Activated T-cell treated with anti-CD3 and anti-CD28 coated beads, Interleukin-2, amount 50 U/mL, for 4 hours (primary cell): ENCODE data around the gene ARHGAP27. TPM values are rescaled to one million over a fixed set of nuclear protein-coding genes. Genes with fewer than 3 reads are reported as not detected.

Experiments used
- ATAC-seq, 2 donors: fragments of 200-7000 bp; cut with Tn5 transposase; one replicate each; pipeline ENCODE4 v1.10.0; 2021
- DNase-seq: peaks from one replicate; pipeline ENCODE4 v3.0.0-alpha.2; 2020
- H3K27me3 Mint-ChIP-seq: one replicate; pipeline ENCODE4 v1.8.0; 2021; ENCODE audit warnings: low read depth, mixed read lengths
- H3K36me3 Mint-ChIP-seq: one replicate; pipeline ENCODE4 v1.8.0; 2022; ENCODE audit warnings: mixed read lengths; ENCODE audit not compliant: insufficient read depth
- H3K4me1 Mint-ChIP-seq: one replicate; pipeline ENCODE4 v1.8.0; 2021; ENCODE audit warnings: low read depth, mixed read lengths
- H3K4me3 Mint-ChIP-seq: one replicate; pipeline ENCODE4 v1.8.0; 2021; ENCODE audit warnings: mild to moderate bottlenecking, moderate library complexity, mixed read lengths
- H3K9me3 Mint-ChIP-seq: one replicate; pipeline ENCODE4 v1.8.0; 2021; ENCODE audit warnings: mixed read lengths
- total RNA-seq, 3 donors: library from RNA; stranded (reverse); gene quantifications; one replicate each; pipeline ENCODE4 v1.2.1, GENCODE V29; 2021

ARHGAP27 gene
- total RNA-seq, 3 donors from 2014 or later = 39.8 to 46.0 (median 44.2) TPM

GRCh38 chr17:45395569-45396415, 36.9 kb downstream of the ARHGAP27 start:
- peaks cover 21% of the 10 kb centered on the region for H3K36me3 Mint-ChIP-seq
- no peaks in the 10 kb centered on the region for H3K4me1 Mint-ChIP-seq
- H3K4me3 Mint-ChIP-seq = no peak overlapping the region
- DNase-seq (no peak), ATAC-seq (no peak)
- H3K27me3 Mint-ChIP-seq = no peaks in the 10 kb centered on the region
- H3K9me3 Mint-ChIP-seq = no peaks in the 10 kb centered on the region

- Mint-ChIP-seq H3K4me3 (no peak overlapping the region), H3K27me3 (no peaks in the 10 kb centered on the region), H3K36me3 (peaks cover 19% of the 10 kb centered on the region), H3K9me3 (no peaks in the 10 kb centered on the region), H3K4me1 (no peaks in the 10 kb centered on the region)
- DNase-seq (peak; percentile 35), ATAC-seq (peak; percentile 46 to 55)
Measured at GRCh38 chr17:45394913-45395568, 37.6 kb downstream of the ARHGAP27 start.

DNA sequence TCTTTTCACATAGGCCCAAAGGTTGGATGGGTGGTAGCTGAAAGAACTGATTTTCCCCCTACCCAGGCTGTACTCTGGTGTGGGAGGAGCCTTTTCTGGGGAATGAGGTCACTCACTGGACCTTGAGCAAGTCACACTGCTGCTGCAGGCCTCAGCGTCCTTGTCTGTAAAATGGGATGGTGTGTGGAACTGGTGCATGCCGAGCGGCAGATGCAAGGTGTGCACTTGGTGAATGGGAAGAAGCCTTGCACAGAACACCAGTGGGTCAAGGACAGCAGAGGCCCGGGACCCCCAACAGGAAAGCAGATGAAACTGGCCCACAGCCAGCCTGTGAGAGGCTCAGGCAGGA, 38.1 kb downstream of the ARHGAP27 start:
- Mint-ChIP-seq H3K4me3 (no peak overlapping the region), H3K9me3 (no peaks in the 10 kb centered on the region), H3K27me3 (no peaks in the 10 kb centered on the region), H3K4me1 (no peaks in the 10 kb centered on the region), H3K36me3 (peaks cover 19% of the 10 kb centered on the region)
- ATAC-seq (no peak), DNase-seq (no peak)

- Mint-ChIP-seq H3K4me1 (no peaks in the 10 kb centered on the region), H3K4me3 (no peak overlapping the region), H3K36me3 (peaks cover 15% of the 10 kb centered on the region), H3K27me3 (no peaks in the 10 kb centered on the region), H3K9me3 (no peaks in the 10 kb centered on the region)
- no peak for DNase-seq
- no peak for ATAC-seq
Measured at GRCh38 chr17:45394091-45394490, 38.6 kb downstream of the ARHGAP27 start.

DNA sequence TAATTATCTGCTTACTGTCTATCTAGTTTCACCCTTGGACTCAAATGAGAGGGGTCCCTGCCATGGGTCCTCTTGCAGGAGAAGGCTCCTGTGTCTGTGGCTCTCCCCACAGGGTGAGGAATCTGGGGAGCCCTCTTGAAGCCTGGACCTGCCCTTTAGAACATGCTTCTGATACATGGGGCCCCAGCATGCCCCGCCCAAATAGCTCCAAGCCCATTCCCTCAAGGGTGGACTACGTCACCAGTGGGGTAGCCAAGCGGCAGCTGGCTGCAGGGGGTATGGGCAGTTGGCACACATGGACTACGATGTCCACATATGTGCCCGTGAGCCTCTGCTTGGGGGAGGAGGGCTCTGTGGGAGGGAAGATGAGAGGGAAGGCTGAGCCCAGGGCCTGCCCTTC, 39.3 kb downstream of the ARHGAP27 start:
- Mint-ChIP-seq H3K36me3 (peaks cover 10% of the 10 kb centered on the region), H3K4me3 (no peak overlapping the region), H3K27me3 (peaks cover 3% of the 10 kb centered on the region), H3K4me1 (peaks cover 5% of the 10 kb centered on the region), H3K9me3 (no peaks in the 10 kb centered on the region)
- no peak for DNase-seq
- ATAC-seq = no peak

- Mint-ChIP-seq H3K36me3 (peaks cover 2% of the 10 kb centered on the region), H3K4me3 (no peak overlapping the region)
- no peak for ATAC-seq
Measured at GRCh38 chr17:45391918-45392317, 40.8 kb downstream of the ARHGAP27 start.

GRCh38 chr17:45391291-45391690, 41.4 kb downstream of the ARHGAP27 start:
- no peaks in the 10 kb centered on the region for H3K36me3 Mint-ChIP-seq
- no peak for ATAC-seq

More at GRCh38 chr17:45391918-45392317, 40.8 kb downstream of the ARHGAP27 start:
- no peak for DNase-seq
- H3K4me1 Mint-ChIP-seq = peaks cover 5% of the 10 kb centered on the region
- no peaks in the 10 kb centered on the region for H3K9me3 Mint-ChIP-seq
- peaks cover 10% of the 10 kb centered on the region for H3K27me3 Mint-ChIP-seq

DNA sequence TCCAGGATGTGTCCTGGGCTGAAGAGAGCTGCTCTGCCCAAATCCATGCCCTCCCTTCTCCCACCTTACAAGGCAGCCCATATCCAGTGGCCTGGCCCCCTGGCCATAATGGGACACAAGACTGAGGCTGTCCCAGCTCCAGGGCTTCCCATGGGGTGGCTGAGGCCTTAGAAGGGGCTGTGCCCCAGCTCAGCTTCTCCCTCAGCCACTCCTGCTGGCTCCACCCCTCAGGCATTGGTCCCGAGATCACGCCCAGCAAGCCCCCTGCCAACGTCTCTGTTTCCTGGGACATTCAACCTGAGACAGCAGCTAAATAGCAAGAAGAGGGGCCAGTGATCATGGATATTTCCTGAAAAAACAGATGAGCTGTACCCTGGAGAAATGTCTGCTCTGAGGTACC, 43.3 kb downstream of the ARHGAP27 start:
- Mint-ChIP-seq H3K4me1 (peaks cover 8% of the 10 kb centered on the region), H3K4me3 (no peak overlapping the region), H3K36me3 (no peaks in the 10 kb centered on the region), H3K9me3 (no peaks in the 10 kb centered on the region), H3K27me3 (peaks cover 10% of the 10 kb centered on the region)
- ATAC-seq (no peak), DNase-seq (no peak)

More at GRCh38 chr17:45391291-45391690, 41.4 kb downstream of the ARHGAP27 start:
- peaks cover 10% of the 10 kb centered on the region for H3K27me3 Mint-ChIP-seq
- H3K9me3 Mint-ChIP-seq = no peaks in the 10 kb centered on the region
- DNase-seq = no peak
- H3K4me1 Mint-ChIP-seq = peaks cover 5% of the 10 kb centered on the region
- no peak overlapping the region for H3K4me3 Mint-ChIP-seq

DNA sequence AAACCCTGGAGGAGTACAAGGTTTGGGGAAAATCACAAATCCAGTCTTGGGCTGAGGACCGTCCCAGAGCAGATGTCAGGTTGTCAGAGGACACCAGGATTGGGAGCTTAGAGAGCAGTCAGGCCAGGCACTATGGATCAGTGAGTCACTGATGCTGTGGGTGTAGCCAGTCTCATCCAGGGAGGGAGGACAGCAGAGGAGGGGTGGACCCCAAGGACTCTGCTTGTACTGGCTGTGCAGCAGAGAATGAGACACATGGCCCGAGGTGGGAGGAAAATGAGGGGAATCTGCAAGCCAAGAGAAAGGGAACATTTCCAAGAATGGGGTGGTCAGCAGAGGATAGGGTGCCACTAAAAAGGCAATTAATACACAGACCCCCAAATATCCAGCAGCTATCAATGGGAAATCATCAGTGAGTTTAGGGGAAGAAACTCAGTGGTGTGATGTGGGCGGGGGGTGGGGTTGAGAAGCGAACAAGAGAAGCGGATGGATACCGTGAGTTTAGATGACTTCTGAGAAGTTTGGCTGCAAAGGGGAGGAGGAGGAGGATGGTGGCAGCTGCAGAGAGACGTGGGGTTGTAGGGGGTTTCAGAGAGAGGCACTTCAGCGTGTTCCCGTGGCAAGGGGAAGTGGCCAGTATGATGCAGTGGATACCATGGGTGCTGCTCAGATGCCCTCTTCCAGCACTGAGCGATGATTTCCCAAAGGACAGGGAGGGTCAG, 43.9 kb downstream of the ARHGAP27 start:
- Mint-ChIP-seq H3K27me3 (peaks cover 14% of the 10 kb centered on the region), H3K36me3 (no peaks in the 10 kb centered on the region), H3K4me3 (no peak overlapping the region), H3K9me3 (no peaks in the 10 kb centered on the region), H3K4me1 (peaks cover 8% of the 10 kb centered on the region)
- ATAC-seq = no peak
- no peak for DNase-seq

DNA sequence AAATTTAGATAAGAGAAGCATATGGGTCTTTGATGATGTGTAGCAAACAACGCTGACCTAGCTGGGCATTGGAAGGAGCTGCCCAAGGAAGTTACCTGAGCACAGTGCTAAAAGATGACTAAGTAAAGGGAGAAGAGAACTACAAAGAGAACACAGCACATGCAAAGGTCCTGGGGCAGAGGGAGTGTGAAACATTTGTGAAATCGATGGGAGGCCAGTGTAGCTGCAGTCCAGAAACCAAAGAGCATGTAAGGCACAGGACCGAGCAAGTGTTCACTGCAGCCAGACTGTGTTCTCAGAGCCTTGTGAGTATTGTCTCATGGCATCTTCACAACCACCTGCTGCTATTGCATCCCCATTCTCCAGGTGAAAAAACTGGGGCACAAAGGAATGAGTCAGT, 44.9 kb downstream of the ARHGAP27 start:
- ATAC-seq (no peak), DNase-seq (no peak)
- Mint-ChIP-seq H3K4me3 (no peak overlapping the region), H3K36me3 (no peaks in the 10 kb centered on the region), H3K9me3 (no peaks in the 10 kb centered on the region), H3K27me3 (peaks cover 14% of the 10 kb centered on the region), H3K4me1 (peaks cover 8% of the 10 kb centered on the region)

DNA sequence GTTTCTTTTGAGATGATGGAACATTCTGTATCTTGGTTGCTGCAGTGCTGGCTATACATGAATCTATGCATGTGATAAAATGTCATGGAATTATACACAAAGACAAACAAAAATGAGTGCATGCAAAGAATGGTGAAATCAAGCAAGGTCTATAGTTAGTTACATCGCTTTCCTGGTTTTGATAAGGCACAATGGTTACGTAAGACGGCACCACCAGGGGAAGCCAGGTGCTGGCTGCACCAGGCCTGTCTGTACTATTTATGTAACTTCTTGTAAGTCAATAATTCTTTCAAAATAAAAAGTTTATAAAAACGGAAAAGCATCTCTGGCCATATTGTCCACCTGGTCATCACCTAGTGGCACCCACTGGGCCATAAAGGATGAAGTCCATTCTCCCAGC, 46.5 kb downstream of the ARHGAP27 start:
- DNase-seq (no peak), ATAC-seq (no peak)
- Mint-ChIP-seq H3K4me1 (peaks cover 8% of the 10 kb centered on the region), H3K4me3 (no peak overlapping the region), H3K9me3 (no peaks in the 10 kb centered on the region), H3K36me3 (no peaks in the 10 kb centered on the region), H3K27me3 (peaks cover 14% of the 10 kb centered on the region)

DNA sequence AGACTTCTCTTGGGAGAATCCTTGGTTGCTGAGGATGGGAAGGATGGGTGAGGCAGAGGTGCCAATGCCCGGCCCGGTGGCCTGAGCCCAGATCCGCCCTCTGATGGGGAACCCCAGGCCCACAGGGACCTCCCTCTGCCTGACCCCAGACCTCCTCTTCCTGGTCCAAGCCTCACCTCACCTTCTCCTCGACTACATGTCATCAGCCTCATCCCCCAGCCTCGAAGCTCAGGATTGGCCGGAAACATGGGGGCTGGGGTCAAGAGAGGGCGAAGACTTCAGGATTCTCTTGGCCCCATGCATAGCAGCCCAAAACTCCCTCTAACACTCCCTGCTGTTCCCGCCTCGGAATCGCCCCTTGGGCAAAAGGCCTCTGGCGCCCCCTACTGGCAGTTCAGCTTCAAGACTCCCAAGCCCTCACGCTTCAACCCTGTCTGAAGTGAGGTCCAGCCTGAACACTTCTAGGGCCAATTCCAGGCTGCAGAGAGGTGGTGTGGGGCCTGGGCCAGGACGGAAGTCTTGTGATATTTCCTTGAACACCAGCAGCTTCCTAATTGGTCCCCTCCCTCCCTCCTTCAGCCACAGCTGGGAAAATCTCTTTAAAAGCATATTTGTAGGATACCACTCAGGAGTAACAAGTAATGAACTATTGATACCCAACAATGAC, 47.2 kb downstream of the ARHGAP27 start:
- H3K4me3 Mint-ChIP-seq = no peak overlapping the region
- H3K9me3 Mint-ChIP-seq = no peaks in the 10 kb centered on the region
- DNase-seq (peak; percentile 93), ATAC-seq (peak; percentile 97 to 98)
- no peaks in the 10 kb centered on the region for H3K36me3 Mint-ChIP-seq
- peaks cover 8% of the 10 kb centered on the region for H3K4me1 Mint-ChIP-seq
- peaks cover 14% of the 10 kb centered on the region for H3K27me3 Mint-ChIP-seq

- Mint-ChIP-seq H3K27me3 (peaks cover 14% of the 10 kb centered on the region), H3K9me3 (no peaks in the 10 kb centered on the region), H3K4me1 (peaks cover 8% of the 10 kb centered on the region), H3K36me3 (no peaks in the 10 kb centered on the region), H3K4me3 (no peak overlapping the region)
- ATAC-seq (no peak), DNase-seq (no peak)
Measured at GRCh38 chr17:45384789-45385262, 47.8 kb downstream of the ARHGAP27 start.
